HepG2 (cell line): Measurements from ENCODE around the gene C5. TPM values are rescaled to one million over a fixed set of nuclear protein-coding genes. Genes with fewer than 3 reads are reported as not detected.

ENCODE experiments used
- ATF4 ChIP-seq, 2 experiments: fragments of 450-650 bp in 1 of 2; sonication (generic) in 1 of 2; formaldehyde crosslinking; IDR thresholded peaks; 2 replicates each; pipeline versions ENCODE4 v1.5.0 to v1.8.0; 2020 to 2022; ENCODE audit warnings: mild to moderate bottlenecking in 1 of 2, missing genetic modification reagents in 1 of 2
- ATF5 ChIP-seq: sonication (generic); formaldehyde crosslinking; IDR thresholded peaks from 2 replicates; pipeline ENCODE4 v1.4.0; 2020; ENCODE audit warnings: mild to moderate bottlenecking, low read depth, missing genetic modification reagents
- CCAR2 ChIP-seq: fragments of 200-400 bp; formaldehyde crosslinking; optimal IDR thresholded peaks from 2 replicates; pipeline ENCODE3; 2018; ENCODE audit warnings: low read depth, mild to moderate bottlenecking, low read length, moderate library complexity
- CEBPG ChIP-seq: IDR thresholded peaks from 2 replicates; pipeline ENCODE4 v1.6.1; 2016
- CEBPZ ChIP-seq: IDR thresholded peaks from 2 replicates; pipeline ENCODE4 v1.6.1; 2012; ENCODE audit warnings: low read length, improper control_type of control experiment
- EZH2 ChIP-seq: conservative IDR thresholded peaks from 2 replicates; pipeline ENCODE4 v1.6.1; 2012; ENCODE audit warnings: mild to moderate bottlenecking, low read depth, low read length, moderate library complexity
- ISL2 ChIP-seq: sonication (generic); formaldehyde crosslinking; IDR thresholded peaks from 2 replicates; pipeline ENCODE4 v1.5.0; 2020; ENCODE audit warnings: missing genetic modification reagents
- KLF15 ChIP-seq: sonication (generic); formaldehyde crosslinking; IDR thresholded peaks from 2 replicates; pipeline ENCODE4 v1.8.1; 2023; ENCODE audit warnings: borderline replicate concordance, mild to moderate bottlenecking, inconsistent platforms, missing genetic modification reagents, mixed read lengths
- SKIL ChIP-seq: sonication (generic); formaldehyde crosslinking; IDR thresholded peaks from 2 replicates; pipeline ENCODE4 v1.8.0; 2022; ENCODE audit warnings: missing genetic modification reagents, mild to moderate bottlenecking, moderate library complexity, borderline replicate concordance
- ZBTB14 ChIP-seq: sonication (generic); formaldehyde crosslinking; IDR thresholded peaks from 2 replicates; pipeline ENCODE4 v1.4.0; 2020; ENCODE audit warnings: missing genetic modification reagents
- ZC3H13 ChIP-seq: sonication (generic); formaldehyde crosslinking; IDR thresholded peaks from 2 replicates; pipeline ENCODE4 v1.8.1; 2023; ENCODE audit warnings: mild to moderate bottlenecking, missing genetic modification reagents, moderate library complexity
- ZKSCAN8 ChIP-seq: IDR thresholded peaks from 2 replicates; pipeline ENCODE4 v1.6.1; 2016; ENCODE audit warnings: borderline replicate concordance, missing genetic modification reagents, missing compliant biosample characterization
- ZSCAN12 ChIP-seq: sonication (generic); formaldehyde crosslinking; IDR thresholded peaks from 2 replicates; pipeline ENCODE4 v1.9.0; 2021; ENCODE audit warnings: mild to moderate bottlenecking, missing genetic modification reagents
- polyA plus RNA-seq, 8 experiments: library from polyadenylated mRNA; depleted of rRNA in 3 of 8; stranded (reverse) in 7 of 8; unstranded in 1 of 8; fragments of >200 nt; fragmentation: Illumina TruSeq in 4 of 8; extraction: Trizol in 4 of 8; gene quantifications; 2 replicates each; pipeline versions ENCODE4 v1.2.1 to v1.2.3, GENCODE V29; 2011 to 2016; ENCODE audit warnings: low read depth in 4 of 8, missing spikeins in 1 of 8, mixed read lengths in 1 of 8; ENCODE audit not compliant: insufficient read depth in 1 of 8
- total RNA-seq, 5 experiments: library from RNA; depleted of rRNA; stranded (reverse); fragments of >200 nt; fragmentation: Illumina TruSeq; extraction: Trizol; gene quantifications; 2 replicates each; pipeline ENCODE4 v1.2.3, GENCODE V29; 2016; ENCODE audit warnings: low read depth in 1 of 5

Gene C5
- total and polyA plus RNA-seq, 2 of the 13 experiments (the other 11 are each of a cell fraction or from before 2014, with no cell fraction given): 57.6 to 192 TPM

GRCh38 chr9:120919843-120920805 is 130.0 kb downstream of the C5 start (continued):
- TF ChIP-seq ZKSCAN8 (CRISPR knock-in tag) (no peak), ATF5 (CRISPR knock-in tag) (no peak), ISL2 (CRISPR knock-in tag) (no peak), CCAR2 (no peak), ZBTB14 (no peak), CEBPZ (no peak), SKIL (CRISPR knock-in tag) (no peak), EZH2 (no peak), KLF15 (CRISPR knock-in tag) (no peak), CEBPG (CRISPR knock-in tag) (peak; percentile 70), ZSCAN12 (CRISPR knock-in tag) (no peak), ATF4 (CRISPR knock-in tag; IDR thresholded peaks at IDR 0.05) (peak in 1 of 2 experiments; percentile 73; a peak in 2 of 4 replicates), ZC3H13 (no peak)
